ENCODE results near the gene GPR15LG.

The GPR15LG gene

GRCh38 chr10:84205049-84205852, 31.6 kb downstream of the GPR15LG start:
- no peaks in the 10 kb centered on the region for H3K36me3 ChIP-seq
- H3K4me3 ChIP-seq: no peak overlapping the region
- no peaks in the 10 kb centered on the region for H3K9me3 ChIP-seq
- peak in 1 of 2 donors; percentile 38 for DNase-seq
- H3K27me3 ChIP-seq: peaks cover 0 to 34% of the 10 kb centered on the region in 2 donors
- H3K27ac ChIP-seq: no peak overlapping the region
- no peaks in the 10 kb centered on the region for H3K4me1 ChIP-seq
- intact Hi-C loops (cut with DNase I; ENCODE audit: low total_unique reads): no loop called here
- peak in 1 of 2 experiments; percentile 17 for TF ChIP-seq CTCF (IDR thresholded peaks at IDR 0.05)

- intact Hi-C loops (cut with DNase I; ENCODE audit: low total_unique reads): no loop called here
- H3K4me1 ChIP-seq: no peaks in the 10 kb centered on the region
- H3K36me3 ChIP-seq: no peaks in the 10 kb centered on the region
- H3K27ac ChIP-seq: no peak overlapping the region
- peak in 1 of 2 donors; percentile 17 for DNase-seq
- no peaks in the 10 kb centered on the region for H3K9me3 ChIP-seq
- H3K4me3 ChIP-seq: no peak overlapping the region
- no peak for TF ChIP-seq CTCF (IDR thresholded peaks at IDR 0.05)
- peaks cover 0 to 32% of the 10 kb centered on the region in 2 donors for H3K27me3 ChIP-seq
These were observed 32.4 kb downstream of the GPR15LG start for GRCh38 chr10:84205853-84206525.

- no peaks in the 10 kb centered on the region for H3K36me3 ChIP-seq
- TF ChIP-seq CTCF (IDR thresholded peaks at IDR 0.05): no peak
- no peaks in the 10 kb centered on the region for H3K9me3 ChIP-seq
- H3K4me3 ChIP-seq: no peak overlapping the region
- H3K4me1 ChIP-seq: no peaks in the 10 kb centered on the region
- peak in 1 of 2 donors; percentile 54 for DNase-seq
- intact Hi-C loops (cut with DNase I; ENCODE audit: low total_unique reads): no loop called here
- no peak overlapping the region for H3K27ac ChIP-seq
- peaks cover 0 to 18% of the 10 kb centered on the region in 2 donors for H3K27me3 ChIP-seq
These were observed 34.4 kb downstream of the GPR15LG start for GRCh38 chr10:84208023-84208422.

- no peak overlapping the region for H3K27ac ChIP-seq
- H3K36me3 ChIP-seq: no peaks in the 10 kb centered on the region
- H3K4me1 ChIP-seq: no peaks in the 10 kb centered on the region
- H3K4me3 ChIP-seq: no peak overlapping the region
- intact Hi-C loops (cut with DNase I; ENCODE audit: low total_unique reads): no loop called here
- DNase-seq: peak in 1 of 2 donors; percentile 56
- no peaks in the 10 kb centered on the region for H3K9me3 ChIP-seq
- H3K27me3 ChIP-seq: peaks cover 0 to 13% of the 10 kb centered on the region in 2 donors
- TF ChIP-seq CTCF (IDR thresholded peaks at IDR 0.05): no peak
These were observed 38.0 kb downstream of the GPR15LG start for GRCh38 chr10:84211566-84211965.

GRCh38 chr10:84212014-84212413, 38.4 kb downstream of the GPR15LG start:
- Histone ChIP-seq H3K9me3 (no peaks in the 10 kb centered on the region), H3K4me1 (no peaks in the 10 kb centered on the region), H3K27me3 (peaks cover 0 to 13% of the 10 kb centered on the region in 2 donors), H3K27ac (no peak overlapping the region), H3K4me3 (no peak overlapping the region), H3K36me3 (no peaks in the 10 kb centered on the region)
- DNase-seq: peak in 1 of 2 donors; percentile 25
- no peak for TF ChIP-seq CTCF (IDR thresholded peaks at IDR 0.05)
- intact Hi-C loops (cut with DNase I; ENCODE audit: low total_unique reads): no loop called here

All from tibial artery (tissue), 4 donors.